HepG2 (cell line): ENCODE data around the gene CDC14B. TPM values are rescaled to one million over a fixed set of nuclear protein-coding genes. Genes with fewer than 3 reads are reported as not detected.

Experiments
- AKNA ChIP-seq: sonication (generic); formaldehyde crosslinking; IDR thresholded peaks from 2 replicates; pipeline ENCODE4 v1.4.0; 2020; ENCODE audit warnings: missing genetic modification reagents, borderline replicate concordance
- ARID4A ChIP-seq: sonication (generic); formaldehyde crosslinking; IDR thresholded peaks from 2 replicates; pipeline ENCODE4 v1.5.0; 2020; ENCODE audit warnings: mild to moderate bottlenecking, missing genetic modification reagents, borderline replicate concordance
- FOXO4 ChIP-seq: sonication (generic); formaldehyde crosslinking; conservative IDR thresholded peaks from 2 replicates; pipeline ENCODE4 v1.8.1; 2023; ENCODE audit warnings: missing genetic modification reagents
- HNF1B ChIP-seq: sonication (generic); formaldehyde crosslinking; IDR thresholded peaks from 2 replicates; pipeline ENCODE4 v1.5.1; 2020; ENCODE audit warnings: mild to moderate bottlenecking, moderate library complexity, missing genetic modification reagents
- polyA plus RNA-seq, 8 experiments: library from polyadenylated mRNA; depleted of rRNA in 3 of 8; stranded (reverse) in 7 of 8; unstranded in 1 of 8; fragments of >200 nt; fragmentation: Illumina TruSeq in 4 of 8; extraction: Trizol in 4 of 8; gene quantifications; 2 replicates each; pipeline versions ENCODE4 v1.2.1 to v1.2.3, GENCODE V29; 2011 to 2016; ENCODE audit warnings: low read depth in 4 of 8, missing spikeins in 1 of 8, mixed read lengths in 1 of 8; ENCODE audit not compliant: insufficient read depth in 1 of 8
- total RNA-seq, 5 experiments: library from RNA; depleted of rRNA; stranded (reverse); fragments of >200 nt; fragmentation: Illumina TruSeq; extraction: Trizol; gene quantifications; 2 replicates each; pipeline ENCODE4 v1.2.3, GENCODE V29; 2016; ENCODE audit warnings: low read depth in 1 of 5

Gene CDC14B
- total and polyA plus RNA-seq, 2 of the 13 experiments (the other 11 are each of a cell fraction or from before 2014, with no cell fraction given), result 25.8 to 33.3 TPM

GRCh38 chr9:96618209-96619123, 1.2 kb downstream of the CDC14B start (continued):
- no peak for TF ChIP-seq AKNA (CRISPR knock-in tag)
- 0 out of 2 replicates have a peak, but pooled peaks have one; percentile 29 for TF ChIP-seq FOXO4 (CRISPR knock-in tag)
- TF ChIP-seq ARID4A (CRISPR knock-in tag), result peak; percentile 66; the same call in 1 of the 2 replicates
- no peak for TF ChIP-seq HNF1B
